ENCODE data around the gene TNFRSF4. TPM values are rescaled to one million over a fixed set of nuclear protein-coding genes. Genes with fewer than 3 reads are reported as not detected.

The TNFRSF4 gene
- polyA plus RNA-seq, 3 donors = 0.74 to 1.9 (median 0.93) TPM

DNA sequence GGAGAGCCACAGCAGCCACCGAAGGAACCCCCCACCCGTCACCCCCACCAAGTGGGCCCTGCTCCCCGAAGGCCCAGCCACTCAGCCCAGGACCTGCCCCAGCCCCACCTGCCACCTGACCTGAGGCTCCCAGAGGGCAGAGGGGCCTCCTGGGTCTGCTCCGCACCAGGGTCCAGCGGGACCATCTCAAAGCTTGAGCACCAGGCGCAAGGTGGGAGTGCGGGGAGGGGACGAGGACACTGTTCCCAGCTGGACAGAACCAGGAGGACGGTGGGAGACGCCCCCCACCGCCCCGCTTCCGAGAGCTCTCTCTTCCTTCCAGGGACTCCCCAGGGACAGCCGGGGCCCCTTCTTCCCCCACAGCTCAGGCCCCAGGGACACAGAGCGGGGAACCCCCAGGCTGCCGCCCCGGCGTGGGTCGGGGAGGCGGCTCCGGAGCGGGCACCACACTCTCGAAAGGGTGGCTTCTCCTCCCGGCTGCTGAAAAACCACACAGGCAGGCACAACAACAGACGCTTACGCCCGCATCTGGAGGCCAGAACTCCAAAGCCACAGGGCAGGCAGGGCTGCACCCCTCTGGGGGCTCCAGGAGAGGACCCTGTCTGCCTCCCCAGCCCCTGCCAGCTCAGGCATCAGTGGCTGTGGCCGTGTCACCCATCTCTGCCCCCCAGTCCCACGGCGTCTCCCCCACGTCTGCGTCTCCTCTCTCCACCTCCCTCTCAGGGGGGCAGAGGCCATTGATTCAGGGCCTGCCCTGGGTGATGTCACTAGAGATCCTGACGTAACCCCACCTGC lies 42.2 kb downstream of the TNFRSF4 start:
- DNase-seq (ENCODE audit: low read depth in 3 of 3, low spot score in 2 of 3) = no peak

DNA sequence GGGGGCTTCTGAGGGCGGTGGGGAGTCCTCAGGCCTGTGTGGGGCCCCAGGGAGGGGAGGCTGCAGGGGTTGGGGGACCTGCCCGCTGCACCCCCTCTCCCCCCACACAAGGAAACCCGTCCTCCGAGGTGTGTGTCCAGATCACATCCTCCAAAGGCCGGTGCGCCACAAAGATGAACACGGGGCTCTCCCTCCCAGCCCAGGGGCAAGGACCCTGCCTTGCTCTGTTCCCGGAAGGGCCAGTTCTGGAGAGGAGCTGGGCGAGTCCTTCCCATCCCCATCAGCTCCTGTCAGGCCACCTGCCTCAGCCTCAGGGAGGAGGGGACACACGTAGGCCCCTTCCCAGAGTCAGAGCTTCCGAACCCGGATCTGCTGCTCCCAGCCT lies 42.8 kb downstream of the TNFRSF4 start:
- DNase-seq (ENCODE audit: low read depth in 3 of 3, low spot score in 2 of 3) = no peak

- DNase-seq (ENCODE audit: low read depth in 3 of 3, low spot score in 2 of 3) = no peak
These were observed 43.5 kb downstream of the TNFRSF4 start for GRCh38 chr1:1170215-1171091.

- no peak for DNase-seq (ENCODE audit: low read depth in 3 of 3, low spot score in 2 of 3)
These were observed 44.3 kb downstream of the TNFRSF4 start for GRCh38 chr1:1169429-1170214.

DNA sequence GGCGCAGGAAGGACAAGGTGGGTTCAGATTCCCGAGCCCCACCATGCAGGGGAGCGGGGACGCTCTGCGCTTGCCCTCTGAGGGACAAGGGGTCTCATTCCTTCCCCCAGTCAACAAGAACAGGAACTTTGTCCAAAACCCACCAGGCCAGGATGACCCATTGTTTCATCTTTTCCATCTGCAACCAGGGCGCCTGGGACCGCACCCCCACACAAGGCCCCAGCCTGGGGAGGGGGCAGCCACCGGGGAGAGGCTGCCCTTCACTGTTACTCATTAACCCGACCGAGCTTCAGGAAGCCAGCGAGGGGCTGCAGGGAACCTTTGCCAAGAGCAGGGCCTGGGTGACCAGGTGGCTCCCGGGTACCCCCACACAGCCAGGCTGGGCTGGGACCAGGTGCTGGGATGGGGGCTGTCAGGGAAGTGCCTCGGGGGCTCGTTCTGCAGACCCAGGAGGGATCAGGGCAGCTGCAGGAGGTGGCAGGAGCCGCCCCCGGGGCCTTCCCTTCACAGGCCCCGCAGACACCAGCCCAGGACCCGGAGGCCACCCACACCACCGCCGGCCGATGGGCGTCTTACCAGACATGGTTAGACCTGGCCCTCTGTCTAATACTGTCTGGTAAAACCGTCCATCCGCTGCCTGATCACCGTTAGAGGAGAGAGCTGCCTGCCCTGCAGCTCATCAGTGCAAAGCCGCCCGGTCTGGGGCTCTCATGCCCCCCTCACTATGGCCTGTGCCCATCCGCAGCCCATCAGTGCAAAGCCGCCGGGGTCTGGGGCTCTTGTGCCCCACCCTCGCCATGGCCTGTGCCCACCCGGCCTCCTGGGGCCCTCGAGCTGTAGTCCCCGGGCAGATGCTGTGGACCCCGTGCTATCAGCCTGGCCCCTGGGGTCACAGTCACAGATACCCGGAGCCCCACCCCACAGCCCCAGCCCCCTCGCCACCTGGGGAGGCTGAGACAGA lies 45.2 kb downstream of the TNFRSF4 start:
- no peak for DNase-seq (ENCODE audit: low read depth in 3 of 3, low spot score in 2 of 3)

GRCh38 chr1:1167841-1168450 lies 46.0 kb downstream of the TNFRSF4 start:
- DNase-seq (ENCODE audit: low read depth in 3 of 3, low spot score in 2 of 3) = no peak

- DNase-seq (ENCODE audit: low read depth in 3 of 3, low spot score in 2 of 3) = no peak
These were observed 46.5 kb downstream of the TNFRSF4 start for GRCh38 chr1:1167398-1167821.

DNA sequence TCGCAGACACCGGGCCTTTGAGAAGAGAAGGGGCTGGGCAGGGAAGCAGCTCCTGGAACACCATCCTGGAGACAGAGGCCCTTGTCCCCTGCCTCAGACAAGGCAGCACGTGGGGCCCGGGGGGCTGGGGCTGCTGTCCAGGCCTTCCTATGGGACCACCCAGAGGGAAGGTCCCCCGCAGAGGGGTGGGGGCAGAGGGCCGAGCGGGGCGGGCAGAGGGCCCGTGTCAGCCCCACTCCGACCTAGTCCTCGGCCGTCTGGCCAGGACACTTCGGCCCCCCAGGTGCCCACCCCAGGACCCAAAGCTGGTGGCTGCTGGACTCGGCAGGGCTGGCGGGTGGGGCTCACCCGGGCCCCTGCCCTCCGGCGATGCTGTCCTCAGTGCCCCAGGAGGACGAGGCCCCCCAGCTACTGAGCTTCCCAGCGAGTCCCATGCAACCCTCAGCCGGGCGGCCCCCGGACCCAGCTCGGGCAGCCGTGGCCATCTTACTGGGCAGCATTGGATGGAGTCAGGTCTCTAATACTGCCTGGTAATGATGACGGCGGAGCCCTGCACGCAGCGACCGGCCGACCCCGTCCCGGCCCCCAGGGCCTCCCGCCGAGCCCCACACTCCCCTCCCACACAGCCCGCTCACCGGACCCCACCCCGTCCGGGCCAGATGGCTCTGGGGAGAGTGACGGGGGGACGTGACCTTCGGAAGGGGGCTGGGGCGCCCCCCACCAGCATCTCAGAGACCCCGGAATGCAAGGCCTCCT lies 47.1 kb downstream of the TNFRSF4 start:
- no peak for DNase-seq (ENCODE audit: low read depth in 3 of 3, low spot score in 2 of 3)

DNA sequence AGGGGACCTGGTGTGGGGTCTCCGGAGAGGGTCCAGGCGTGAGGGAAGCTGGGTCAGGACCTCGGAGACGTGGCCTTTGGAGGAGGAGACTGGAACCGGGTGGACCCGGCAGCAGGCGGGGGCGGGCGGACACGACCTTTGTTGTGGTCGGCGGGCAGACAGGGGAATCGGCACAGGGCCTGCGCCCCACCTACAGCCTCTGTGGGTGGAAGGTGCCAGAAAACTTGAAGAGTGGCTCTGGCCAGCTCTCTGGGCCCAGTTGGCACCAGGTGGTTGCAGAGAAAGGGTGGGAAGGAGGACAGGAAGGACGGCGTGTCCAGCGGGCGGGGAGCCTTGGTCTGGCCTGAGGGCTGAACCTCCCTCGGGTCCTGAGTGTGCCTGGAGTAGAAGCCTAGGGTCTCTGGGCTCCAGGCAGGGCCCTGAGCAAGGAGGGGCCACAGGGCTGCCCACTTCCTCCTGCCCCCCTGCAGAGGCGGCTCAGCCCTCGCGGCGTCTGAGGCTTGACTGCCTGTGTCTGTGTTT lies 48.0 kb downstream of the TNFRSF4 start:
- DNase-seq (ENCODE audit: low read depth in 3 of 3, low spot score in 2 of 3) = no peak

DNA sequence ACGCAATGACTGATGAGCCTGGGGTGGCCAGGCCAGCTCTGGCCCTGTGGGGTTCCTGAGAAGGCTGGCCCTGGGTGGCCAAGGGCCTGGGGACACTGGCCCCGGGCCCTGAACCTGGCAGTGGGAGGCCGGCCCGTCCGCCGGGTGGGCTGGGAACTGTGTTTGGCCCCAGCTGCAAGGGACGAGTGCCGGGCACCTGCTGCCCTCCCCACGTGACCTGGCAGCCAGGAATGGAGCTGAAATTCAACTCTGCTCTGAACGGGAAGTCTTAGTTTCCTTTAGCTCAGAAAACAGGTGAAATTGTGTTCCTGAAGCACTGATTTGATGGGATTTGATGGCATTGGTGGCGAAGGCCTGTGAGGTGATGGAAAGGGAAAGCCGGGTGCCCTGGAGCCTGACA lies 48.5 kb downstream of the TNFRSF4 start:
- DNase-seq (ENCODE audit: low read depth in 3 of 3, low spot score in 2 of 3) = no peak

DNA sequence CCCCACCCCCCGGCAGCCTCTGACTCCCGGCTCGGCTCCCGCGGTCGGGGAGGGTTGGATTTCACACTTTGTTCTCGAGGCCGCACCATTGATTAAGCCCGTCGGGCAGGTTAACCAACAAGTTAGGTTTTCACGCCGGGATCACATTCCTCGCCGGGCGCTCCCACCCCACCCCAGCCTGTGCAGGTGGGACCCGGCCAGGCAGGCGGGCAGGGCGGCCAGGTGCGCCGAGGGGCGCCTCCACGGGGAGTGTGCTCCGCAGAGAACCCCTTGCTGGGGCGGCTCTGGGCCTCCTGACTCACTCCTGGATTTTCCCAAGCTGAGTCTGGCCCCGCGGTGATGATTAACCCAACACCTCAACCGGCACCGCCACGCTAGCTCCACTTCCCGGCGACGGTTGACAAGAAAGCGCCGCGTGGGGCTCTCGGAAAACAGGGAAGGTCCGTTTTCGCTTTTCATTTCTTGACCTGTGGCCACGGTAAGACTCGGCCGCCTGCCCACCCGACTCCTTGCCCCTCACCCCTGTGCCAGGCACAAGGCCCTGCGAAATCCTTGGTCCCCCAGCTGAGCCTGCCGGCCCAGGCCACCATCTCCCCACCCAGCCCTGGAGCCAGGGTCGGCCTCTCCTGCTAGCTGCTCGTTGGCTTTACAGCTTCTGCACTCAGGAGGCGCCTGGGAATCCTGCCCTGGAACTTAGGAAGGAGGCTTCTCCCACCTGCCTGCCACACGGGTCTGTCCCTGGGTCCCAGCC lies 49.1 kb downstream of the TNFRSF4 start:
- no peak for DNase-seq (ENCODE audit: low read depth in 3 of 3, low spot score in 2 of 3)

DNA sequence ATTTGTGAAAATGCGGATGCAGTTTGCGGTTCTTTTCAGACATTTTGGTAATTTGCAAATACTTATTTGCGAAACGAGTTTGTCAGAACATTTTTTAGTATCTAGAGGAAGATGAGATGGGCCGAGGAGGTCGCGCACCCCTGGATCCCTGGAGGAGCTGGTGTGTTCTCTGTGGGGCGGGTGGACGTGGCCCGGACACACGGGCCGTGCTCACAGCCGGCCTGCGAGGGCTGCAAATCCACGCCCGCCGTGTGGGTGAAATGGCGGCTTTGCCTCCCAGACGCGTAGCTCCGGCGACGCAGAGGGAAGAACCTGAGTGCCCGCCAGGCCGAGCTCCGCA lies 49.6 kb downstream of the TNFRSF4 start:
- DNase-seq (ENCODE audit: low read depth in 3 of 3, low spot score in 2 of 3) = no peak

DNA sequence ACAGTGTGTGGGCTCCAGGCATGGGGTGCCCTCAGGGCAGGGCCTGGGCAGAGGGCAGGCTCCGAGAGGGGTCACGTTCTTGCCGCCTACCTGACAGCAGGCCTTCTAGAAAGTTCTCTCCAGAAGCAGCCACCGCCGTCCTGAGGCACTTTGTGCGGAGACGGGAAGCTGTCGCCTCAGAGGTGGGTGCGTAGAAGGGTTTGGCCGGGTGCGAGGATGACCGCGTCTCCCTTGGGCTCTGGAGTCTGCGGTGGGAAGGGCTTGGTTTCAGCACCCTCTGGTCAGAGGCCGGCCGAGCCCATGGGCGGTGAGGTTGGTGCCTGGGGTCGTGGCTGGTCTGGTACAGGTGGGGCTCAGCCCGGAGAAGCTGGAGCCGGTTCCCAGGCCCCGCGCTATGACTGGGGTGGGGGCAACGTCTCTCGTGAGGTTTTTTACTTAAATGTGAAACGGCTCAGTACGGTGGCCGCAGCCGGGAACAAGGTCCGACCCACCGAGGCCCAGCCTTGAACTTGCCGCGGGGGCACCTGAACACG lies 50.3 kb downstream of the TNFRSF4 start:
- no peak for DNase-seq (ENCODE audit: low read depth in 3 of 3, low spot score in 2 of 3)

DNA sequence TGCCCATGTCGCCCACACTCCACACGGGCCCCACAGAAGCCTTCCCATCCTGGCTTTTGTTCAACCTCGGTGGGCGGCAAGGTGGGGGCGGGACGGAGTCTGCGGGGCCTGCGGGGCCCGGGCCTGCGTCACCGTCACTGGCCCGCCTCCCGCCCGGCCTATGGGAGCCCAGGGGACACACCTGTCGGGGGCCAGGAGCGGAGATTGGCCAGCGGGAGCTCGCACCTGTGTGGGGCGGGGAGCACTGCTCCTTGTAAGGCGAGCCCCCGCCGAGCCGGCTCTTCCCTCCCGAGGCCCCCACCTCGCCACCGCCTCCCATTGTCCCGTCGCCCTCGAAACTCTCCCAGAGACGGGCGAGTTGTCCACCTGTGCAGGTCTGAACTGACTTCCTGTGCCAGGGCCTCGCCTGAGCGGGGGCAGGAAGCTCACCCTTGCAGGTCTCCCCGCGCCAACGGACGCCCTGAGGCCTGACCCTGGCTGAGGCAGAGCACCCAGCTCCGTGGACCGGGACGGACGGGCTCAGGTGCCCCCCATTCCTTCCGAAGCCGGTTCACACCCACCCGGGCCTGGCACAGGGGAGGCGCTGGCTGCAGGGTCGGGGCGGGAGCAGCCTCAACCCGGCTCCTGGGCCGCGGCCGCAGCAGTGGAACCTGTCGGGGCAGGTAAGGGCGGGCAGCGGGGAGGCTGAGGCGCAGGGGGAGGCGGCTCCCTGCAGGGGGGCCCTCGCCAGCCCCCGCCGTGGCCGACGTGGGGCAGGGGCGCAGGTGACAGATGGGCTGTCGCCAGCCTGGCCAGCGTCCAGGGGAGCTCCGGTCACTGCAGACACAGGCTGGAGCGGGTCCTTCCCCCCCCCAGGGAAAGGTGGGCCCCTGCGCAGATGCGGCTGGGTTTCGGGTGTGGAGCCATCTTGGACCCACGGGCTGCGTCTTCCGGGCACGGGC lies 51.1 kb downstream of the TNFRSF4 start:
- DNase-seq (ENCODE audit: low read depth in 3 of 3, low spot score in 2 of 3) = no peak

GRCh38 chr1:1161683-1162079 lies 52.3 kb downstream of the TNFRSF4 start:
- DNase-seq (ENCODE audit: low read depth in 3 of 3, low spot score in 2 of 3) = no peak

All from right renal cortex interstitium (tissue), 3 donors.